GM18858 (cell line): Measurements from ENCODE around the gene VEGFA.

ENCODE experiments used
- ATAC-seq: cut with Tn5 transposase; IDR thresholded peaks from one replicate; pipeline ENCODE4 v1.9.1; 2021; ENCODE audit not compliant: unreplicated experiment

Gene VEGFA

GRCh38 chr6:43738877-43739641 is 31.0 kb upstream of the VEGFA start:
- no peak for ATAC-seq

DNA sequence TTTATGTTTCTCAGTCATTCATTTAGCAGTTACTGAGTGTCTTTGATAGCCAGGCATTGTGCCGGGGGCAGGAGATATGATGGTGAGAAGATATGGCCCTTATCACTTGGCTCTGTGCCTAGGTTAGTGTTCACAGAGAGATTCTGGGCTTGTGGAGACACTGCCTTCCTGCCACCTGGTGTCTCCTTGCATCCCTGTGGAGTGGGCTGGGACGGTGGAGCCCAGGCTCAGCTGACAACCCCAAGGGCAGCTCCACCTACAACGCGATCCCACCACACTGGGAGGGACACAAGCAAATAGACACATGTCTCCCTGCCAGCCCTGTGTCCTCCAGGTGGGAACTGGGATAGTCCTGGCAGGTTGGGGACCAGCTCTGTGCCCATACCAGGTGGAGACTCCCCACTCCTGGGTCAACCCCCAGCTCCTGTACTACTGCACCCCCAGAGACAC is 30.3 kb upstream of the VEGFA start:
- no peak for ATAC-seq

DNA sequence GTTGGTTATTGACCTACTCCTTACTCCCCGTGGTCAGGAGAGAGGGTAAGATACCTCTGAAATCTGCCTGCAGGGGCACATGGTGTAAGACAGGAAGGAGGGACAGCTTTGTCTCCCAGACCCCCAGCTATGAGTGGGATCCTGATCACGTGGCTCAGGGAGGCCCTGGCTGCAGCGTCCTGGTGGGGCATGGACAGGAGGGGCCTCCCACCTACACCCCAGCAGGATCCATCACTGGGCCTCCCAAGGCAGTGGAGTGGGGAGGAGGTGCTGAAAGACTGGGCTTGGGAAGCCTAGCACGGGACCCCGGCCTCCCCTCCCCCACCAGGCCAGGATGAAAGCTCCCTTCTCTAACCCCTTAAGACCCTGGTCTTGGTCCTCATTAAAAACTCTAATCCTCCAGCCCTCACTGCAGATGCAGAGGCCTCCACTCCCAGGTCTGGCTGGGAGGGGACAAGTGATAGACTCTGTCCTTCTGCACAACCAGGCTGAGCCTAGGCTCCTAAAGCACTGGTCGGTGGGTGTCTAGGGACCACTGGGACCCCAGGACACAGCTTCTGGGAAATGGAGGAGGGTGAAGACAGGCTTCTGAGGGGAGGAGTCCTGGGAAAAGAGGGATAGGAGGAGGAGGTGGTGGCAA is 29.6 kb upstream of the VEGFA start:
- ATAC-seq, result no peak

DNA sequence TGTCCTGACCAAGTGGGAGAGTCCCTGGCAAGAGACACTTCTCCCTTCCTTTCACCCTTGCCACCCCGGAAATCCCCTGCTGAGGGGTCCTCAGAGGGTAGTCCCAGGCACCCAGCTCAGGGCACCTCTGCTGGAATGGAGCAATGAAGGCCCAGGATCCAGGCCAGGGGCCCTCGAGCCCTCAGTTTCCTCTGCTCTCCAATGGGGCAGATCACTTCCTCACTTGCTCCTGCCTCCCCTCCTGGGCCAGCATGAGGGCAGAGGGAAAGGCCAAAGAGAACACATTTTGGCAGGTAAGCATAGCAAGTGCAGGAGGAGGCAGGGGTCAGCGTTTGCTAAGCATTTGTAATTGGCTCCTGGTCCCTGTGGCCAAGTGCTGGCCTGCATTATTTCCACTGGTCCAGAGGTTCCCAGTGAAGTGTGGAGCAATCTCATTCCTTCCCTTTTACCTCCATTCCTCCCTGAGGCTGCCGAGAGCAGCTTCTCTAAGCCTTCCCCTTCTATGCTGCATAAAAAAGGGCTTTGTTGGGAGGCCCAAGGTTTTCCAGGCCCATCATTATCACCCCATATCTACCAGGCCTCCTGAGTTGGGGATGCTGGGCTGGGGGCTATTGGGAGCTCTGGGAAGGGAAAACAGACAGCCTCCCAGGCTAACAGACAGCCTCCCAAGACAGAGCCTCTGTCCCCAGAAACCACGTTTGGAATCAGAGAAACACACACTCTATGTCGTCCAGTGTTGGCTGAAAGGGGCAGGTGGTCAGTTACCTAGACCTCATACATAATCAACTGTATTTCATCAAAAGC is 28.8 kb upstream of the VEGFA start:
- ATAC-seq, result no peak

DNA sequence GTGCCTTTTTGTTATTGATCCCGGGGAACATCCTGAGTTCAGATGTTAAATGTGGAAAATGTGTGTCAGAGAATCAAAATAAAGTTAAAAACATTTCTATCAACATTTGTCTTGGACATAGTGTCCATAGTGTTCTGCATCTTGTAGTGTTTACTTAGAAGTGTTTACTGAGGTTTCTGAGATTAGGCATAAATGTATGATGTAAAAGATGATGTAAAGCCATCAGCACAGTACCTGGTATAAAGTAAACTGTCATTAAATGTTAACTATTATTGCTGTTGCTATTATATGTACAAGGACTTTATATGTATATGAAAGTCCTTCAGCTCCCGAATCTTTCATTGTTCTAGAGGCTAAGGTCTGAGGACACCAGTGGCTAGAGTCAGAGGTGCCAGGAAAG is 28.2 kb upstream of the VEGFA start:
- ATAC-seq, result no peak

GRCh38 chr6:43742285-43742684 is 27.7 kb upstream of the VEGFA start:
- ATAC-seq, result no peak

DNA sequence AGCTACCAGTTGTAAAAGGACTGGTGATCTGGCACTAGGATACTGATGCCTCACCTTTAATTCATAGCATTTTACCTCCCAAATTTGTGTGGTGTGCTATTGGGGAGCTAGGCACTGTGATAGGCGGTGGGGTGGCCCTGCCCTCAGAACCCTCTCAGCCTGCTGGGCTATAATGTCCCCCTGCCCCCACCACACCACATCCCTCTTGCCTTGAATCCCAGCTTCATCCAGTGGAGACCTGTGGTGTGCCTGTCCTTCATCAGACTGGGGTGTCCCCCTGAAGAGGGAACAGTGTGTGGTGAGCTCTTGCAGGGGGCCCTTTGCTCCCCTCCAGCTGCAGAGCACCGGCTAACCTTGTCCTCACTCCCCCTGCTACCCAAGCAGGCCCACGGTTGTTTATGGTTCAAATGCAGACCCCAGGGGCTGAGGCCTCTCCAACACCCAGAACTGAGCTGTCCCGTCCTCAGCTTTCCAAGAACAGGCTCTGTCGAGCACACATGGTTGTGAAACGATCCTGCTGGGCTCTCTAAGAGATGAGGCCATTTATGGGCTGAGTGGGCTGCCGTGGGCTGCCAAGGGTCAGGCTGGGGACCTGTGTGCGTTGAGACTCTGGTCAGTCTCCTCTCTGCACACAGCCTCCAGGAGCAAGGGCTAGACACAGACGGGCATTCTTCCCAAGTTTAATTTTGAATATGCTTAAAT is 26.9 kb upstream of the VEGFA start:
- ATAC-seq, result no peak

DNA sequence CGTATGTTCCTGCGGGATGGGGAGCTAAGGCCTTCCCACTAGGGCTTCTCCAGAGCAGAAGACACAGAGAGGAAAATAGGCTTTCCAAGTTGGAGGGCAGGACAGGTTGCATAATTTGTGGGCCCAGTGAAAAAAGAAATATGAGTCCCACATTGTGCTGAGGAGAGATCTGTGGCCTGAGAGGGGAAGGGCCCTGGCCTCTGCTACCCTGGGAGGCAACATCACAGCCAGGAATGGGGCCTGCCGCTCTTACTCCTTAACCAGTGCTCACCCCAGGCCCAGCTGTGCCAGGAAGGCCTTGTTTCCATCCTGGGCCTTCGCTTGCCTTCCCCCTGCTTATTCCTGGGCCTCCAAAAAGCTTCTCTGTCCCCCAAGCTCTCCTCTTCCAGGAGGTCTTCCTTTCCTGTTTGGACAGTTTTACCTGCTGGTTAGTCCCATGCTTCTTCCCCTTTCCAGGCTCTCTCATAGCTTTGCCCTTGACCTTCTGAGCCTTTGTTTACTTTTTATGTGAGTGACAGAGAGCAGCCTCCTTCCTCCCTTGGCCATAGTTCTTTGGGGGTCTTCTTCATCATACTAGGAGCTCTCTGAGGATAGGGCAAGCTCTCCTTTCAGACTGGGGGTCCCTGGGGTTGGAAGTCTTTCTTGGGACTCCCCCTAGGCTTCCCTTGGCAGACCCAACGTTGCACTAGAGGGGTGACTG is 26.2 kb upstream of the VEGFA start:
- ATAC-seq, result no peak

DNA sequence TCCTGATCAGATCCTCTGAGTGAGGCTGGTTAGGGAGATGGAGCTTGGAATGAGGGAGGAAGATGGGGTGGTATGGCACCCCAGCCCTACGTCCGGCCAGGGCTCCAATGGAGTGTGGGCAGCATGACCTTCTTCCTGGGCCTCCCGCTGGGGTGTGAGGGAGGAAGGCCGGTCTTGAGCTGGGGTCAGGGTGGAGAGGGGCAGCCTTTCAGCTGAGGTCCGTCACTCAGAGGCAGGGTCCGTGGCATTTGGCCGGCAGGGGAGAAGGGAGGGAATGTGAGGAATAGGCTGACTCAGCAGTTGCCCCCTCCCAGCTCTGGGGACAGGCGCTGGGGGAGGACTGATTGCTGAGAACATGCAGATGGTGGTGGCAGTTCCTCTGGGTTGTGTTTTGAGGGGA is 25.5 kb upstream of the VEGFA start:
- no peak for ATAC-seq

DNA sequence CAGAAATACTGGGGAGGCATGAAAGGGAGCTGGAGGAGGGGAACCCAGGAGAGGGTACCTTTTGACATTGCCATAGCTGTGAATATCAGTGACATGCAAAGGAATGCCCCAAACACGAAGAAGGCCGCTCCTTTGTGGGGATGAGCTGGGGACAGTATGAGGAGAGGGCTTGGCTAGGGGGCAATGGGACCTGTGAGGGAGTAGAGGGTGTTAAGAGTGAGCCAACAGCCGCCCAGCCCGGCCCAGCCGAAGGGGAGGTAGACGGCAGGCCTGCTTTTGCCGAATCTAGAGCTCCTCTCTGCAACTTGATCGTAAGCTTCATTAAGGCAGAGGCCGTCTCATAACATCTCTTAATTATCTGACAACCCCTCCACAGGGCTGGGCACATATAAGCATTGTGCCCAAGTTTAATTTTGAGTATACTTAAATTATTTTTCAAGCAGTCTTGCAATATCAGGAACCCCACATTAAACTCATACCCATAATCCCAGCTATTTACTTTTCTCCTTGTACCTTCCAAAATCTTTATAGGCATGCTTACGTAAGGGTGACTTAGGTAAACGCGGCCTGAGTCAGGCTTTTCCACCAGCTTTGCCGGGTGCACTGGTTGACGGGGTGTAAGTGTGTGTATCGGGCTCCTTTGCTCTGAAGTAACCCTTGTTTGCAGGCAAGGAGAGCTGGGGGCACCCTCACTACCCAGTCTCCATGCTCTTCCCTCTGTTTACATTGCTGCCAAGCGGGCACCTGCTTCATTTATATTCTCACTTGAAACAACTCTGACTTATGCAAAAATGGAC is 24.9 kb upstream of the VEGFA start:
- no peak for ATAC-seq

DNA sequence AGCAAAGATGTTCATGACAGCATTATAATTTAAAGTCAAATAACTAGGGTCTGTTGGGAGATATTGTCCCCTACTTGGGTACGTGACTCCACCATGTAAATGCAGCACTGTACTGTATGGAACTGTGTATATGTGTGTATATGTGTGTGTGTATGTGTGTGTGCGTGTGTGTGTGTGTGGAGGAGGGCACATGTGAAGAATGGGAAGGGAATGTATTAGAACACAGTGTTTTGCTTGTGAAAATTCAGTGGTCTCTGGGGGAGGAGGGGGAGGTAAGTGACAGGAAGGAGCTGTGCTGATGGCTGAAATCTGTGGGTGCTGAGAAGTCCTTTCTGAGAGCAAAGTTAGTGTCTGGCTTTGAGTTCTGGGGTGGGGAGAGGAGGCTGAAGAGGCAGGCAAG is 23.9 kb upstream of the VEGFA start:
- no peak for ATAC-seq

DNA sequence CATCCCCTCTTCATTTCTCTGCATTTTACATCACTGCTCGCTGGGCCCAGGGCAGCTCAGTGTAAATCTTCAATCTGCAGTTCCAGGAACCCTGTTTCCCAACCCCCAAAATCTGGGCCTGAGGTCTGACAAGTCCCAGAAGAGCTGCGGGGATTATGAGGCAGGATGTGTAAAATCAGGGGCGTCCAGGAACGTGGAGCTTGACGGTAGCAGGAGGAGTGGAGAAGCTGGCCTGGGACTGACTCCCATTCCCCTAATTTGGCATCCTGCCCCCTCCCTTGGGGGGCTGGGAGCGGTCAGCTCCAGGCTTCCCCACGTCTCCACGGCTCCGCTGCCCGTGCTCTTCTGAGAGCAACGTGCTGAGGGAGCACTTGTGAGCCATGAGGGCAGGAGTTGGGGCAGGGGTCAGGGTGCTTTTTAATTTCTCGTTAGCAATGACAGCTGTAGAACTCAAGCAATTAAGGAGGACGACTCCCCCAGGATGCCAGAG is 23.4 kb upstream of the VEGFA start:
- ATAC-seq, result no peak

DNA sequence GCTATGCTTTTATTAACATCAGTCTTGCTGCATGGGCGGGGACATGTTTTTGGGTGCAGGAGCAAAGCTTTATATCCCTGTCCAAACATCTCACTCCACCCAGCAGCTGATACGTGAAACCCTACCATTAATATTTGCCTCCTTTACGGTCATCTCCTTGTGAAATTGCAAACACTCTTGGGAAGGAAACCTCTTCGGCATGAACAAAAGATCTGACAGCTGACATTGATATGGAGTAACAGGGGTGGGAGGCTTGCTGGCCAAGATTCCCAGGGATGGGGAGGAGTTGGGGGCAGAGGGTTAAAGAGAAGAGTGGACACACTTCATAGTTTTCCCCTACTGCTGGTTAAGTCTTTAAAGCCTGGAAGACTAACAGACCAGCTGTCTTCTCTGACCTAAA is 22.2 kb upstream of the VEGFA start:
- no peak for ATAC-seq

DNA sequence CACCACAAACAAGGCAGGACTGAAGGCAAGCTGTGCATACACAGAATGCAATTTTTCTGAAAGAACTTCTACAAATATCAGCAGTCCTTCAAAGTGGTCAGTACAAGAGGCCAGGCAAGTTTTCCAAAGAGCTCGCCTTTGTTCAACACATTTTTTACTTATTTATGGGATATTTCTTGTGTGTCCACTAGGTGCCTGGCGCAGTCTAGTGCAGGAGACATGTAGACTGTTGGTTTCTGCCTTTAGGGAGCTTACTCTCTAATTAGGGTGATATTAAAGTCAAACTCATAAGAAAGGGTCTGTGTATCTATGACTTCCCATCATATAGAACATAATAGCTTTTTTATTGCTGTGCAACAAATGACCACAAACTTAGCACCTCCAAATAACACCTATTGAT is 21.2 kb upstream of the VEGFA start:
- no peak for ATAC-seq

DNA sequence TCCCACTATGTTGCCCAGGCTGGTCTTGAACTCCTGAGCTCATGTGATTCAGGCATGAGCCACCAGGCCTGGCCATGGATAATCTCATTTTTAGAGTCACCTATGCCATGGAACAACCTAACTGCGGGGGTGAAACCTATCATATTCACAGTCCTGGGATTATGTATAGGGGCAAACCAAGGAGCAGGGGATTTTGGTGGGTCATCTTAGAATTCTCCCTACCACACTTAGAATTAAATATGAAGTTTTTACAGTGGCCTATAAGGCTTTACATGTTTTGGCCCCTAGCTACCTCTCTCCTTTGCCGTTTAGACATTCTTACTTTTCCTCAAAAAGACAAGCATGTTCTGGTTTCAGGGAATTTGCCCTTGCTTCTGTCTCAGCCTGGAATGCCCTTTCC is 20.6 kb upstream of the VEGFA start:
- ATAC-seq, result no peak

DNA sequence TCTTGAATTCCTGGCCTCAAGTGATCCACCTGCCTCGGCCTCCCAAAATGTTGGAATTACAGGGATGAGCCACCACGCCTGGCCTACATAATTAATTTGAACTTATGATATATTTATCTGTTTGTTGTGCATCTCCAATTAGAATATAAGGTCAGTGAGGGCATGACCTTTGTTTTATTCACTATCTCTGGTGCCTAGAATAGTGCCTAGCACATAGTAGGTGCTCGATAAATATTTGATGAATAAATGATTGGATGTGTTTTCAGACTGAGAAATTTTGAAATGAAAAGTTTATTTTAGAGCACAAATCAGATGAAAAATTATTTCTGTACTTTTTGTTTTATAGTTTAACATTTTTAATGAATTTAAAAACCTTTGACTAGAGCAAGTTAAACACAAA is 19.4 kb upstream of the VEGFA start:
- ATAC-seq, result no peak

DNA sequence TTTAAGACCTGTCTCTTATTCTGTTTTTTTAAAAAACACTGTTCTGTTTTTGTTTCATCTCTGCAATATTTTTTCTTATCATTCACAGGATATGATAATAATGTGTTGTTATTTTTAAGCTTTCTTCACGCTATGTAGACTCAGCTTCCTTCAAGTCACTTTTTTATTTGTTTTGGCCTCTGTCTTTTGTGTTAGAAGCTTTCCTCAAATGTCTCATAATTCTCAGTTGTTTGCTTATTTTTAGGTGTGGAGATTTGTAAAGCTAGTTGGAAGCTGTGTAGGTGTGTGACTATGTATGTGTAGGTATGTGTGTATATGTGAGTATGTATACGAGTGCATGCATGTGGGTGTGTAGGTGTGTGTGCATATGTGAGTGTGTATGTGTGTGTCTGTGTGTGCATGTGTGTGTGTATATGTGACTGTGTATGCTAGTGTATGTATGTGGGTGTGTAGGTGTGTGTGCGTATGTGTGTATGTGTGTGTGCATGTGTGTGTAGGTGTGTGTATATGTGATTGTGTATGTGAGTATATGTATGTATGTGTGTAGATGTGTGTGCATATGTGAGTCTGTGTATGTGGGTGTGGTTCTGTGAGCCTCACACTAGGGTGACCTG is 16.3 kb upstream of the VEGFA start:
- ATAC-seq, result no peak

DNA sequence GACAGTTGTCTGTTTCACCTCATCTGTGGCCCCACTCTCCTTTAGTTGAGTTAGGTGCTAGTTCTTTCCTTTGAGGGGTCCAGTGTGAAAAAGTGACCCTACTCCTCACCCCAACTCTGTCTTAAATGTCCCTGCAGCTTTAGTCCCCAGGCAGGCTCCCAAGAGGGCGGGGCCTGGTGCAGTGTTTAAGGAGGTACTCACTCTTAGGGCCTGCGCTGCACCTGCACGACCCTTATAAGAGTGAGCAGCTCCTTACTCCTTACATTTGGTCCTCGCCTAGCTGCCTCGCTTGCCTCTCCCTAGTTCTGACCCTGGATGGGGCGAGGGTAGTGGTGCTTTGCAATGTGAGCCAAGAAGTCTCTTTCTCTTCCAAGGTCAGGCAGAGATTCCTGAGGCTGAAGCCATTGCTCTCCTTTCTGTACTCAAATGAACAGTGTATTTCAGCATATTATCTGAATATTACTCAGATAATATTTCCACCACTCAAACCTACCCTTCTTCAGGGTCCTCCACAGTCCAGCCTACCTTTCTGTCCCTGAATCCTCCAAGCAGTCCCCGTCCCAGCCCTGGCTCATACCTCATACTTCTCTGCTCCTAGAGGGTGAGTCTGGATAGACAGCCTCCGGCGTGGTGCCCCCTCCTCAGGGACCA is 11.9 kb upstream of the VEGFA start:
- no peak for ATAC-seq

- ATAC-seq, result no peak
Measured at GRCh38 chr6:43758617-43759050, 11.4 kb upstream of the VEGFA start.
